Neutrophil (primary cell): ENCODE results near the gene GRIN2D.

Experiments used
- H3K27ac ChIP-seq: fragments of 200-600 bp; sonication (generic); 2 replicates; pipeline ENCODE4 v1.5.1; 2016; ENCODE audit warnings: mild to moderate bottlenecking, moderate library complexity
- H3K27me3 ChIP-seq: fragments of 200-600 bp; sonication (generic); 2 replicates; pipeline ENCODE4 v1.6.0; 2016; ENCODE audit warnings: mild to moderate bottlenecking
- H3K36me3 ChIP-seq: fragments of 200-600 bp; sonication (generic); 2 replicates; pipeline ENCODE4 v1.5.1; 2017
- H3K4me1 ChIP-seq, 2 experiments: fragments of 200-600 bp in 1 of 2; sonication (generic) in 1 of 2; 1 replicate in 1 of 2; 2 replicates in 1 of 2; pipeline versions ENCODE4 v1.5.1 to v1.6.1; 2013 to 2016; ENCODE audit warnings: low read depth in 1 of 2, low read length in 1 of 2, mild to moderate bottlenecking in 1 of 2, moderate library complexity in 1 of 2; ENCODE audit not compliant: control insufficient read depth in 1 of 2, insufficient read depth in 1 of 2
- H3K4me3 ChIP-seq, 2 experiments: fragments of 200-600 bp in 1 of 2; sonication (generic) in 1 of 2; 1 replicate in 1 of 2; 2 replicates in 1 of 2; pipeline ENCODE4 v1.5.1; 2013 to 2016; ENCODE audit warnings: low read depth in 1 of 2, low read length in 1 of 2, mild to moderate bottlenecking in 1 of 2, moderate library complexity in 1 of 2
- H3K9me3 ChIP-seq: fragments of 200-600 bp; sonication (generic); 2 replicates; pipeline ENCODE4 v1.5.1; 2016
- CTCF ChIP-seq: fragments of 200-600 bp; sonication (generic); IDR thresholded peaks from 2 replicates; pipeline ENCODE4 v1.5.1; 2016; ENCODE audit warnings: antibody characterized with exemption

The GRIN2D gene

GRCh38 chr19:48350856-48351255 is 42.6 kb upstream of the GRIN2D start:
- TF ChIP-seq CTCF: no peak
- Histone ChIP-seq H3K4me1 (no peaks in the 10 kb centered on the region), H3K27me3 (no peaks in the 10 kb centered on the region), H3K9me3 (no peaks in the 10 kb centered on the region), H3K36me3 (no peaks in the 10 kb centered on the region), H3K4me3 (no peak overlapping the region), H3K27ac (no peak overlapping the region)

GRCh38 chr19:48351341-48351752 is 42.1 kb upstream of the GRIN2D start:
- Histone ChIP-seq H3K27ac (no peak overlapping the region), H3K36me3 (no peaks in the 10 kb centered on the region), H3K4me1 (no peaks in the 10 kb centered on the region), H3K27me3 (no peaks in the 10 kb centered on the region), H3K9me3 (no peaks in the 10 kb centered on the region), H3K4me3 (no peak overlapping the region)
- peak; percentile 90 for TF ChIP-seq CTCF

- Histone ChIP-seq H3K4me1 (no peaks in the 10 kb centered on the region), H3K9me3 (no peaks in the 10 kb centered on the region), H3K27me3 (no peaks in the 10 kb centered on the region), H3K27ac (no peak overlapping the region), H3K36me3 (no peaks in the 10 kb centered on the region), H3K4me3 (no peak overlapping the region)
- TF ChIP-seq CTCF: no peak
These were observed 39.8 kb upstream of the GRIN2D start for GRCh38 chr19:48353677-48354076.

GRCh38 chr19:48354332-48354992 is 39.0 kb upstream of the GRIN2D start:
- Histone ChIP-seq H3K27me3 (no peaks in the 10 kb centered on the region), H3K4me3 (no peak overlapping the region), H3K4me1 (no peaks in the 10 kb centered on the region), H3K27ac (no peak overlapping the region), H3K36me3 (no peaks in the 10 kb centered on the region), H3K9me3 (no peaks in the 10 kb centered on the region)
- no peak for TF ChIP-seq CTCF

GRCh38 chr19:48355365-48355954 is 38.0 kb upstream of the GRIN2D start:
- no peak for TF ChIP-seq CTCF

More at GRCh38 chr19:48355365-48355954, 38.0 kb upstream of the GRIN2D start:
- H3K36me3 ChIP-seq: no peaks in the 10 kb centered on the region
- H3K4me1 ChIP-seq: no peaks in the 10 kb centered on the region
- H3K9me3 ChIP-seq: no peaks in the 10 kb centered on the region
- no peak overlapping the region for H3K27ac ChIP-seq
- no peaks in the 10 kb centered on the region for H3K27me3 ChIP-seq
- no peak overlapping the region for H3K4me3 ChIP-seq
